HG02884 (cell line): ENCODE results near the gene TRAP1.
"Not testable (repeated sequence)": the region's sequence is repeated elsewhere in the genome, so short reads cannot be mapped to it uniquely, and the experiment has no call there.

Experiments used
- ATAC-seq: cut with Tn5 transposase; IDR thresholded peaks from one replicate; pipeline ENCODE4 v1.9.1; 2021; ENCODE audit warnings: mild to moderate bottlenecking, moderate library complexity; ENCODE audit not compliant: unreplicated experiment

TRAP1 gene

GRCh38 chr16:3714378-3714777 lies 2.9 kb downstream of the TRAP1 start:
- not testable (repeated sequence) for ATAC-seq

GRCh38 chr16:3713587-3714242 lies 3.6 kb downstream of the TRAP1 start:
- ATAC-seq: no peak

GRCh38 chr16:3712861-3713372 lies 4.4 kb downstream of the TRAP1 start:
- no peak for ATAC-seq

- no peak for ATAC-seq
Observed at GRCh38 chr16:3706253-3707012, 10.9 kb downstream of the TRAP1 start.

- ATAC-seq: no peak
Observed at GRCh38 chr16:3702082-3702481, 15.2 kb downstream of the TRAP1 start.

- ATAC-seq: no peak
Observed at GRCh38 chr16:3701531-3701930, 15.8 kb downstream of the TRAP1 start.

- ATAC-seq: no peak
Observed at GRCh38 chr16:3698941-3699340, 18.4 kb downstream of the TRAP1 start.

- ATAC-seq: no peak
Observed at GRCh38 chr16:3696425-3697218, 20.7 kb downstream of the TRAP1 start.

- no peak for ATAC-seq
Observed at GRCh38 chr16:3695610-3696369, 21.5 kb downstream of the TRAP1 start.

- no peak for ATAC-seq
Observed at GRCh38 chr16:3694051-3694450, 23.3 kb downstream of the TRAP1 start.

- no peak for ATAC-seq
Observed at GRCh38 chr16:3691761-3692160, 25.6 kb downstream of the TRAP1 start.

- ATAC-seq: no peak
Observed at GRCh38 chr16:3690980-3691720, 26.2 kb downstream of the TRAP1 start.

GRCh38 chr16:3690470-3690928 lies 26.8 kb downstream of the TRAP1 start:
- ATAC-seq: no peak

- ATAC-seq: no peak
Observed at GRCh38 chr16:3689731-3690130, 27.6 kb downstream of the TRAP1 start.

- no peak for ATAC-seq
Observed at GRCh38 chr16:3687792-3688191, 29.5 kb downstream of the TRAP1 start.

- ATAC-seq: no peak
Observed at GRCh38 chr16:3687021-3687420, 30.3 kb downstream of the TRAP1 start.

- ATAC-seq: no peak
Observed at GRCh38 chr16:3681206-3681605, 36.1 kb downstream of the TRAP1 start.

- ATAC-seq: no peak
Observed at GRCh38 chr16:3677994-3678393, 39.3 kb downstream of the TRAP1 start.

GRCh38 chr16:3675601-3676130 lies 41.7 kb downstream of the TRAP1 start:
- no peak for ATAC-seq
